Measurements from ENCODE around the gene CAPN9.
"Not testable (repeated sequence)": the region's sequence is repeated elsewhere in the genome, so short reads cannot be mapped to it uniquely, and the experiment has no call there.

Gene CAPN9

GRCh38 chr1:230747890-230748800, 957 bp downstream of the CAPN9 start:
- no peak for DNase-seq

DNA sequence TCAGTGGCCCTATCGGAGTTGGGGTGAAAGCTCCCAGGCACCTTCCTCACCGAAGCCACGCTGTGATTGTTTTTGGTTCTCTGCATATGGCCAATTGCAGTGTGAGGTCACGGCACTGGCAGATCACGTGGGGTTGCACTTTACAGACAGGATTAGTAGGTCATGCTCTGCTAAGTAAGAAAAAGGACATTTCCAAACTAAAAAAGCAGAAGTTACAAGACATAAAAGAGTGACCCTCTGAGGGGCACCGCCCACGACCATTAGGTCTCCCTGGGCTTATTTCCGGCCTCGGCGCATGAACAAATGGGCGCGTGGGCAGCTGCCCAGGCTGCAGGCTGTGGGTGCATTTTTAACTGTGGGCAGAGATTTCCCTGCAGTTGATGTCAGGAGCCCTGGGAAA, 2.0 kb downstream of the CAPN9 start:
- DNase-seq = no peak

- DNase-seq = no peak
Observed at GRCh38 chr1:230749635-230750034, 2.4 kb downstream of the CAPN9 start.

GRCh38 chr1:230750576-230750975, 3.4 kb downstream of the CAPN9 start:
- DNase-seq = no peak

DNA sequence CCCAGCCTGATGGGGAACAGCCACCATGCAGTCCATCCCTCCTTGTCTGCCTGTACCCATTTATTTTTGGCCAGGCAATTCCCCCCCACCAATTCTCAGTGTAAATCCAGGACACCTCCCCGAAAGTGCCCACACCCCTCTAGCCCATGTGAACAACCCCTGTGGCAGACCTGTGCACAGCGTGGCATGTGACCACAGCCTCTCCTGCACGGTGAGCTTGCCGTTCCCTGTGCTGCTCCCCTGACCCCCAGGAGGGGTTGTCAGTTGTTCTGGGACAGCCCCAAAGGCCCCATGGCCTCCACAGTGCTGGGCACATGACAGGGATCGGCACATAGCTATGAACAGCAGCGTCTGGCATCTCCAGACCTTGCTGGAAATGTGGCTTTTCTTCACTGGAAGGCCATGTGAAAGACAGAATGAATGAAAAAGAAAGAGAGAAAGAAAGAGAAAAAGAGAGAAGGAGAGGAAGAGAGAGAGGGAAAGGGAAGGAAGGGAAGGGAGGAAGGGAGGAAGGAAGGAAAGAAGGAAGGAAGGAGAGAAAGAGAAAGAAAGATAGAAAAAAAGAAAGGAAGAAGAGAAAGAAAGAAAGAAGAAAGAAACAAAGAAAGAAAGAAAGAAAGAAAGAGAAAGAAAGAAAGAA, 3.9 kb downstream of the CAPN9 start:
- no peak for DNase-seq

GRCh38 chr1:230752407-230752806, 5.2 kb downstream of the CAPN9 start:
- peak in 57 of 58 donors; percentile 12 to 91 (median 79) for DNase-seq

- DNase-seq = no peak
Observed at GRCh38 chr1:230753191-230753585, 6.0 kb downstream of the CAPN9 start.

- DNase-seq = peak in 29 of 58 donors; percentile 13 to 73 (median 44)
Observed at GRCh38 chr1:230753586-230754251, 6.5 kb downstream of the CAPN9 start.

GRCh38 chr1:230754796-230755195, 7.6 kb downstream of the CAPN9 start:
- DNase-seq = no peak

DNA sequence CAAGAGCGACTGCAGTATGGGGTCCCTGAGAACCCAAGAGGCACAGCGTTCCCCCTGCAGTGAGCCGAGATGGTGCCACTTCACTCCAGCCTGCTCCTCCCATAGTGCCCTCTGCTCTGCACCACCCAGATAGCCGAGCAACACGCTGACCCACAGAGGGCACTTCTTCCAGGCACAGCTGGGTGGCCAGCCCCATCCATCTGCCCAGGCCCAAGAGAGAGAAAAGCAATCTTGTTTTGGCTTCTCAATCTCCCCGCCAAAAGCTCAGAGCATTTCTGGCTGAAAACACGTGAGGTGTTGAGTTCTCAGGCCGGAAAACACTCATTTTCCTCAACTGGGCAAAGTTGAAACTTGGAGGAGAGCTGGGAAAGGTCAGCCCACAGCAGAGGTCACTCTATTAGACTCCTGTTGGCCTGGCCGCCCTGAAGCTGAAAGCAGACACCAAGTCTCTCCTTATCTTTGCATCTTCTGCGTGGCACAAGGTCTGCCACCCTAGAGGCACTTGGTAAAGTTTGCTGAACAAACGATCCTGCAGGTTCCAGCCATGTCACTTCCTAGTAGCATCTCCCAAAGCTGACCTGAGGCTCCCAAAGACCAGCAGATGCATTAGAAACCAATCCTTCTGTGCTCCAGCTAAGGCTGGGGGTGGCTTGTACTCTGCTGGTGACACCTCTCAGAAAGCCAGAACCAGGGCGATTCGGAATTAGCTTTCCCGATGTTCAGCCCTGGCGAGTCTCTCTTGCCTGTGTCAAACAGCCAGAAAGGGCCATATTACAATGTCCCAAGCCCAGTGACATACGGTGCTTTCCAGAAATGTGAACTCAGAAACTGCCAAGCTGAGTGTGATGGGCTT, 10.9 kb downstream of the CAPN9 start:
- DNase-seq = no peak

DNA sequence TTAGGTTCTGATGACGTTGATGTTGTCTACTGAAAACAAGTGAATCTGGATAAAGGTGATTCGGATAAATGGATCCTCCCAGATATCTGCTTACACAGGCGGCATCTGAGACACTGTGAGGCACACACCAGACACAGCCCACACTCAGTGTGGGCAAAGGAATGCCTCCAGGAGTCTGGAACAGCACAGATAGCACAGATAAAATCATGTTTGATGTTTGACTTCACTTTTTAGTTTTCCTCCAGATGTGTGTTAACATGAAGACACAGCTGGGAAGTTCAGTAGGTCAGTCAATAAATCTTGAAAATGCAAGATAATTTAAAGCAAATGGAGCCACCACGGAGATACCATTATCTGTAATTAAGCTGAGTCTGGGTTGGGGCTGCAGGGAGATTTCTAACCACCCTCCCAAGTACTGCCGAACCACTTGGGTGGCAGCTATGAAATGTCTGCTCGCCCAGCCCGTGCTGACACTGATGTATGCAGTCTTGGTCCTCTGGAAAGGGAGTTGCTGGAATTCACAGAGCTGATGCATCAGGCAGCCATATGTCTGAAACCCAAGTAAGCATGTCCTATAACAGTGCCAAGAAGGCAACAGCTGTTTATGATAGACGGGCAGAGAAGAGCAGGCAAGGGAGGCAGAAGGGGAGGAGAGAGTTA, 11.7 kb downstream of the CAPN9 start:
- peak in 2 of 58 donors; percentile 7 to 14 for DNase-seq

DNA sequence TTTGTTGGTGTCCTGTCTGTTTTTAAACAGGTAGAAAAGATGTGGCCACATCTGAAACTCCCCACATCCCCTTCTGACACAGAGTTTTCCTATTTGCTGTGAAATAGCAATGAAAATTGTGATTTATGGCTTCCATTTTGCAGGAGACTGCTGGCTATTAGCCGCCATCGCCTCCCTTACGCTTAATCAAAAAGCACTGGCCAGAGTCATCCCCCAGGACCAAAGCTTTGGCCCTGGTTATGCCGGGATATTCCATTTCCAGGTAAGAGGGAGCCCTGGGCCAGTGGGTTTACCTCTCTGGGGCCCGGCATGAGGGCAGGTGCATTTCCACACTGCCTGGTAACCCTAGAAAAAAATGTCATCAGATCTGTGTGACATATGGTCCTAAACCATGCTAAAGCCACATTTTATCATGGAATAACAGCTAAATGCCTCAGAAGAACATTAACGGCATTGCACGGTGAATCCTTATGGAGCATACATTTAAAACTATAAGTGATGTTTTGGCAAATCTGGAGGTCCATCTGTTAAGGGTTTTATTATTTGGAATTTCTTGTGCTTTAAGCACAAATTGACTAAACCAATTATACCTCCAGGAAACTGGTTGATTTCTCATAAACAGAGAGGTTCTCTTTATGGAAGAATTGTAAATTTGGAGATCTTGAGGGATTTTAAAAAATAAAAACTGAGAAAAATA, 12.3 kb downstream of the CAPN9 start:
- no peak for DNase-seq

DNA sequence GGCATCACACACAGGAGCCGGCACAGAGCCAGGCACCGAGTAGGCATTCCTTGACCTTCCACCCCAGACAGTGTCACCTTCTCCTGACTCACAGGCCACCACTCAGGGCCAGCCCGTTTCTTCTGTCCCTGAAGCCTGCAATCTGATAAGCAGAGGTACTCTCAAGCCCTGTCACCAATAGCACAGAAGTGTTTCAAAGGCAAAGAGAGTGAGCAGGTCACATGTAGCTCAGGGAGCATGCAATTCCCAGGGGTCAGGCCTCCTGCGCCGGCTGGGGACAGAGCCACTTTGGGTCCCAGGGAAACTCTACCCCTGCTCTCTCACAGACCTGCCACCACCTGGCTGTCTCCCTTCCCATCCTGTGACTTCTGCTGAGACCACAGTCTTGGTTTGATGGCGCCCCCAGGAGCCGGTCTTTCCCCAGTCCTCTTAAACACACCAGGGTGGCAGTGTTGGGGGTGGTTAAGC, 13.2 kb downstream of the CAPN9 start:
- DNase-seq = no peak

DNA sequence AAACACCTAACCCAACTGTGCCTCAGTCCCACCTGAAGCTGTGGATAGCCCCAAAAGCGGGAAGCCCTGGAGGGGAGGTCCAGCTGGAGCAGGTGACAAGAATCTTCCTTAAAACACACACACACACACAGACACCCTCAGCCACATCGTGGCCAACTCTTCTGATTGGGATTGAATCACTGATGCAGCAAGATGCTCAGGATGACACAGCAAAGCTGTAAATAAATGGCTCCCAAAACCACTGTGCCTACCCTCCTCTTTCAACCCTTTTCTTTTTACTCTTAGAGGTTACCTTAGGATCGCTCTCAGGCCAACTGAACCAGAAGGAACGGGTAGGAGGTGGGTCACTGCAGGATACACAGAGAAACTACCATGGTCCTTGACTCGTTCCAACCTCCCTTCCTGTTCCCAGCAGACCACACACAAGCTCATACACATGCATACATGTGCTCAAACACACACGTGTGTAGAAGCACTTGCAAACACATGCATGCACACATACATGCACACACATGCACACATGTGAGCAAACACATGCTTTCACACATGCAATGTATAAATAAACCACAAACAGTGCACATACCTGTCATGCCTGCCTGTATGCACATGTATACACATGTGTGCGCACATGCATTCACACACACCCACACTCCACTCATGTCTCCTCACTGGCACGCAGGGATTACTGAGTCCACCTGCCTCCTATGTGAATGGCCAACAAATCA, 14.4 kb downstream of the CAPN9 start:
- no peak for DNase-seq

DNA sequence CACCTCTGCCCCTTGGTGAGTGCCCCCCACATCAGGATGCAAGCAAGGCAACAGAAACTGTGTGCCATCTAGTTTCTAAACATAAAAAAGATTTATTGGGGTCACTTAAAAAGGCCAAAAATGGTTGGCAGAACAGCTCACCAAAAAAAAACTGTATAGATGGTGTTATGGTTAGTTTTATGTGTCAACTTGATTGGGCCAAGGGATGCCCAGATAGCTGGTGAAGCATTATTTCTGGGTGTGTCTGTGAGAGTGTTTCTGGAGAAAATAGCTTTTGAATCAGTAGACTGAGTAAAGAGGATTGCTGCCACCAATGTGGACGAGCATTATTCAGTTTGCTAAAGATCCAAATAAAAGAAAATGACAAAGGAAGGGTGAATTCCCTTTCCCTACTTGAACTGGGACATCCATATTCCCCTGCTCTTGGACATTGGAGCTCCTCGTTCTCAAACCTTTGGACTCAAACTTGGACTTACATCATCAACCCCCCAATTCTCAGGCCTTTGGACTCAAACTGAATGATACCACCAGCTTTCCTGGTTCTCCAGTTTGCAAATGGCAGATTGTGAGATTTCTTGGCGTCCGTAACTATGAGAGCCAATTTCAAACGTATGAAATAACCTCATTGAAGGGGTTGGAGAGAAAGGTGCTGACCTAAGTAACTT, 16.9 kb downstream of the CAPN9 start:
- DNase-seq = no peak

DNA sequence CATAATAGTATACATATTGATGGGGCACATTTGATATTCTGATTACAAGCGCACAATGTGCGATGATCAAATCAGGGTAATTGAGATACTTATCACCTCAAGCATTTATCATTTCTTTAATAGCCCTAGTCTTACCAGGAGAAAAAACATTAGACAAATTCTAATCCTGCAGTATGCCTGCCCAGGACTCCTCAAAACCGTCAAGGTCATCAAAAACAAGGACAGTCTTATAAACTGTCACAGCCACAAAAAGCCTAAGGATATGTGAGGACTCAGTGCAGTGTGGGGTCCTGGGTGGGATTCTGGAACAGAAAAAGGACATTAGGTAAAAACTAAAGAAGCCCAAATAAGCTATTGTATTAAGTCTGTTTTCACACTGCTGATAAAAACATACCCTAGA, 19.1 kb downstream of the CAPN9 start:
- DNase-seq = no peak

GRCh38 chr1:230767859-230768612, 20.8 kb downstream of the CAPN9 start:
- not testable (repeated sequence) for DNase-seq

Data from anterior cingulate cortex (tissue), 58 donors.